ENCODE data around the gene ARCN1. TPM values are rescaled to one million over a fixed set of nuclear protein-coding genes. Genes with fewer than 3 reads are reported as not detected.

ARCN1 gene
- total and polyA plus RNA-seq, 5 donors = 69.1 to 138 (median 97.0) TPM

- Histone ChIP-seq H3K4me1 (ENCODE audit: control insufficient read depth, insufficient read depth, low read length) (peaks cover 13% of the 10 kb centered on the region), H3K27me3 (ENCODE audit: control insufficient read depth, insufficient read depth) (no peaks in the 10 kb centered on the region), H3K27ac (ENCODE audit: low read length) (no peak overlapping the region), H3K4me3 (ENCODE audit: low read length) (no peak overlapping the region), H3K9me3 (ENCODE audit: control insufficient read depth, low read length) (no peaks in the 10 kb centered on the region)
- 88% methylated on average over 1 of the region's 1 CpG for WGBS
- ATAC-seq = no peak
- intact Hi-C loops (cut with DNase I) = no loop called here
- peak; percentile 42 to 61 (median 55) for DNase-seq
Measured at GRCh38 chr11:118633319-118633690, 61.1 kb downstream of the ARCN1 start.

DNA sequence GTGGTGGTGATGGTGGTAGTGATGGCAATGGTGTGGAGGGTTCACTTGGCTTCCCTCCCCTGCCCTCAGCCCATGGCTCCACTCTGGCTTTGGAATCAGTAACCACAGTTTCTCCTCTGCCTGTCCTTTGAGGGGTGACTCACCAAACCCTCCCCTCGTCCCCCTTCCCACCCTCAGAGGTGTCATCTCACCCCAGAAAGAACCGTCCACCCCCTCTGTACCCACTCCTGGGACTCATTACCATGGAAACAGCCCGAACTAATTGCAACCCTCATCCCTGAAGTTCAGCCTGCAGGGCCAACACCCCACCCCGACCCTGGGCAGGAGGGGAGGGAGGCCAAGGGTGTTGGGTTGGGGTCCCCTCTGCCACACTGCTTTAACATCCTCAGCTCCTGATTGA lies 61.8 kb downstream of the ARCN1 start:
- H3K27ac ChIP-seq (ENCODE audit: low read length) = no peak overlapping the region
- DNase-seq (peak; percentile 22 to 48 (median 48)), ATAC-seq (peak in 1 of 2 donors; percentile 9)
- peaks cover 11% of the 10 kb centered on the region for H3K4me1 ChIP-seq (ENCODE audit: control insufficient read depth, insufficient read depth, low read length)
- H3K27me3 ChIP-seq (ENCODE audit: control insufficient read depth, insufficient read depth) = no peaks in the 10 kb centered on the region
- no peaks in the 10 kb centered on the region for H3K9me3 ChIP-seq (ENCODE audit: control insufficient read depth, low read length)
- H3K4me3 ChIP-seq (ENCODE audit: low read length) = no peak overlapping the region
- intact Hi-C loops (cut with DNase I) = no loop called here
- 33% methylated on average over 4 of the region's 4 CpGs for WGBS

DNA sequence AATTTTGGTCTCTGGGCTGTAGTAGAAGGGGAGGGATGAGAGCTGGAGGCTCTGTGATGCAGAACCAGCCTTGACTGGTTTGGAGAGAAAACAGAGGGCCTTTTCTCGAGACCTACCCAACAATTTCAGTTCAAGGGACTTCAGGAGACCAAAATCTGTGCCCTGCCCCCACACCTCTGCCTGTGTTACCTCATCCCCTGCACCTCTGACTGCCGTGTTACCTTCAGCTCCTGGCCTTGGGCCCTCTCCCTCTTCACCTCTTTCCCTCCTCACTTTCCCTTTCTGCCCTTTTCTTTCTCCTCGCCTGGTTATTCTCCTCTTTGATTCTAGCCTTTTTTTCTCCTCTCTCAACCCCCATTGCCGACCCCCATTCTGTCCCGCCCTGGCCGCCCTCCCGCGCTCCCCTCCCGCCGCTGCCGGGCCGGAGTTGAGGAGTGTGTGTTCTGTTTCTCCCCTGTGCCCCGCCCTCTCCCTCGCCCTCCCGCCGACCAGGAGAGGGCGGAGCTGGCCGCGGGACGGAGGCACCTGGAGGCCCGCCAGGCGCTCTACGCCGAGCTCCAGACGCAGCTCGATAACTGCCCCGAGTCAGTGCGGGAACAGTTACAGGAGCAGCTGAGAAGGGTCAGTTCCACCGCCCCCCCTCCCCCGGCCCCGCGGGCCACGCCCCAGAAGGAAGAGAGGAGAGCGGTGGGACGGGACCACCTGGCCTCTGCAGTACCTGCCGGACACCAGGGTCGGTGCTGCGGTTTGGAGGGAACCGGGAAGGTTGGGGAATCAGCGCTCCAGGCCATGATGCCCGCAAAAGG lies 62.4 kb downstream of the ARCN1 start:
- Histone ChIP-seq H3K4me3 (ENCODE audit: low read length) (no peak overlapping the region), H3K9me3 (ENCODE audit: control insufficient read depth, low read length) (no peaks in the 10 kb centered on the region), H3K27ac (ENCODE audit: low read length) (peak overlapping the region; percentile 32), H3K27me3 (ENCODE audit: control insufficient read depth, insufficient read depth) (no peaks in the 10 kb centered on the region), H3K4me1 (ENCODE audit: control insufficient read depth, insufficient read depth, low read length) (peaks cover 8% of the 10 kb centered on the region)
- intact Hi-C loops (cut with DNase I) = no loop called here
- ATAC-seq (peak; percentile 83 to 88), DNase-seq (peak; percentile 86 to 95 (median 93))
- WGBS = 25% methylated on average over 41 of the region's 41 CpGs

- Histone ChIP-seq H3K4me1 (ENCODE audit: control insufficient read depth, insufficient read depth, low read length) (peaks cover 8% of the 10 kb centered on the region), H3K9me3 (ENCODE audit: control insufficient read depth, low read length) (no peaks in the 10 kb centered on the region), H3K4me3 (ENCODE audit: low read length) (no peak overlapping the region), H3K27me3 (ENCODE audit: control insufficient read depth, insufficient read depth) (no peaks in the 10 kb centered on the region), H3K27ac (ENCODE audit: low read length) (peak overlapping the region; percentile 32)
- ATAC-seq = peak; percentile 5 to 7
- DNase-seq = peak in 2 of 3 donors; percentile 16 to 59
- 39% methylated on average over 15 of the region's 15 CpGs for WGBS
- intact Hi-C loops (cut with DNase I) = no loop called here
Measured at GRCh38 chr11:118635237-118635591, 63.0 kb downstream of the ARCN1 start.

- Histone ChIP-seq H3K4me3 (ENCODE audit: low read length) (no peak overlapping the region), H3K9me3 (ENCODE audit: control insufficient read depth, low read length) (no peaks in the 10 kb centered on the region), H3K27ac (ENCODE audit: low read length) (no peak overlapping the region), H3K27me3 (ENCODE audit: control insufficient read depth, insufficient read depth) (no peaks in the 10 kb centered on the region), H3K4me1 (ENCODE audit: control insufficient read depth, insufficient read depth, low read length) (peaks cover 8% of the 10 kb centered on the region)
- intact Hi-C loops (cut with DNase I) = no loop called here
- ATAC-seq (no peak), DNase-seq (peak; percentile 16 to 41 (median 40))
- WGBS = 62% methylated on average over 2 of the region's 2 CpGs
Measured at GRCh38 chr11:118635642-118636041, 63.4 kb downstream of the ARCN1 start.

DNA sequence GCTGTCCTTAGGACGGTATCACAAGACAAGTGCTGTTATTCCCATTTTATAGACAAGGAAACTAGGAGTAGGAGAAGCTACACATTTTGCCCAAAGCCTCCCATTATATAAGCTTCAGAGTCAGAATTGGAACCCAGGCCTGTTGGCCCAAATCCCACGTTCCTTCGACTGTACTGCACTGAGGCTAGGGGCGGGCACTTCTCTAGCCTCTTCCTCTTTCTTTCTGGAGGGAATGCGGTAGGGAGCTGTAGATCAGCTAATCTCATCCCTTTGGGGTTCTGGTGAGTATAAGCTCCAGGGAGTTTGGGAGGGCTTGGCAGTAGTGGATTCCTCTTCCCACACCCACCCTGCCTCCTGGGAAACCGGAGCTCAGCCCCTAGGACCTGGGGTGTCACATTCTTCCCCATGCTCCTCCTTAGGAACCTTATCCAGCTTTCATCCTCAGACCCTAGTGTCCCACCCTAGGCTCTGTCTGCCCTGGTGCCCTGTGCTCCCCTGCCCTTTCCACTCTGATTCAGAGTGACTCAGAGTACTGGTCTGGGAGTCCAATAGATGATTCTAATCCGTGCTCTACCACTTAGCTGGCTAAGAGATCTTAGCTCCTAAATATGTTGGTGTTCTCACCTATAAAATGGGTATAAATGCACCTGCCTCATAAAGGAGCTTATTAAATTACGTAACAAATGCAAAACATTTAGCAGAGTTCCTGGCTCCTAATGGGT lies 64.5 kb downstream of the ARCN1 start:
- no peaks in the 10 kb centered on the region for H3K27me3 ChIP-seq (ENCODE audit: control insufficient read depth, insufficient read depth)
- no peaks in the 10 kb centered on the region for H3K9me3 ChIP-seq (ENCODE audit: control insufficient read depth, low read length)
- ATAC-seq (no peak), DNase-seq (peak; percentile 9 to 65 (median 35))
- WGBS = 64% methylated on average over 8 of the region's 8 CpGs
- intact Hi-C loops (cut with DNase I) = no loop called here
- no peak overlapping the region for H3K4me3 ChIP-seq (ENCODE audit: low read length)
- H3K27ac ChIP-seq (ENCODE audit: low read length) = no peak overlapping the region
- H3K4me1 ChIP-seq (ENCODE audit: control insufficient read depth, insufficient read depth, low read length) = peaks cover 8% of the 10 kb centered on the region

- no peaks in the 10 kb centered on the region for H3K9me3 ChIP-seq (ENCODE audit: control insufficient read depth, low read length)
- peaks cover 11% of the 10 kb centered on the region for H3K4me1 ChIP-seq (ENCODE audit: control insufficient read depth, insufficient read depth, low read length)
- H3K27ac ChIP-seq (ENCODE audit: low read length) = no peak overlapping the region
- DNase-seq (peak in 2 of 3 donors; percentile 42 to 51), ATAC-seq (no peak)
- 91% methylated on average over 6 of the region's 6 CpGs for WGBS
- no peaks in the 10 kb centered on the region for H3K27me3 ChIP-seq (ENCODE audit: control insufficient read depth, insufficient read depth)
- no peak overlapping the region for H3K4me3 ChIP-seq (ENCODE audit: low read length)
- intact Hi-C loops (cut with DNase I) = no loop called here
Measured at GRCh38 chr11:118638726-118639125, 66.5 kb downstream of the ARCN1 start.

DNA sequence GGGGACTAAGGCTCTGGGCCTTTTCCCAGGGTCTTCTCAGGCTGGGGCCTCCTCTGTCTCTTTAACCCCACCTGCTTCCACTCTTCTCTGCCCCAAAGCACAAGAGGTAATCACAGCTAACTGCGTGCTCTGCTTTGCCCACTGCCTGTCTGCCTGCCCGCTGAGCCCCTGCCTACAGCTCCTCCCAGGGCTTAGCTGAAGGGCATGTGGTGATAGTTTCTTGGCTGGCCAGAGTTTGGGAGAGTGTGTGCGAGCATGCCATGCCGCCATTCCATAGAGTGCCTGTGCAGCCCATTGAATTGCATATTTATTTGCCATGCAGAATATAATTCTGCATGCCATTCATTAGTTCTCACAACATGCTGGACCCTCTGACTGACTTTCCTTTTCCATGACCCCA lies 67.7 kb downstream of the ARCN1 start:
- Histone ChIP-seq H3K4me3 (ENCODE audit: low read length) (no peak overlapping the region), H3K9me3 (ENCODE audit: control insufficient read depth, low read length) (no peaks in the 10 kb centered on the region), H3K27ac (ENCODE audit: low read length) (peak overlapping the region; percentile 47), H3K4me1 (ENCODE audit: control insufficient read depth, insufficient read depth, low read length) (peaks cover 6% of the 10 kb centered on the region), H3K27me3 (ENCODE audit: control insufficient read depth, insufficient read depth) (no peaks in the 10 kb centered on the region)
- intact Hi-C loops (cut with DNase I) = no loop called here
- DNase-seq (peak; percentile 10 to 49 (median 41)), ATAC-seq (no peak)
- 73% methylated on average over 4 of the region's 4 CpGs for WGBS

DNA sequence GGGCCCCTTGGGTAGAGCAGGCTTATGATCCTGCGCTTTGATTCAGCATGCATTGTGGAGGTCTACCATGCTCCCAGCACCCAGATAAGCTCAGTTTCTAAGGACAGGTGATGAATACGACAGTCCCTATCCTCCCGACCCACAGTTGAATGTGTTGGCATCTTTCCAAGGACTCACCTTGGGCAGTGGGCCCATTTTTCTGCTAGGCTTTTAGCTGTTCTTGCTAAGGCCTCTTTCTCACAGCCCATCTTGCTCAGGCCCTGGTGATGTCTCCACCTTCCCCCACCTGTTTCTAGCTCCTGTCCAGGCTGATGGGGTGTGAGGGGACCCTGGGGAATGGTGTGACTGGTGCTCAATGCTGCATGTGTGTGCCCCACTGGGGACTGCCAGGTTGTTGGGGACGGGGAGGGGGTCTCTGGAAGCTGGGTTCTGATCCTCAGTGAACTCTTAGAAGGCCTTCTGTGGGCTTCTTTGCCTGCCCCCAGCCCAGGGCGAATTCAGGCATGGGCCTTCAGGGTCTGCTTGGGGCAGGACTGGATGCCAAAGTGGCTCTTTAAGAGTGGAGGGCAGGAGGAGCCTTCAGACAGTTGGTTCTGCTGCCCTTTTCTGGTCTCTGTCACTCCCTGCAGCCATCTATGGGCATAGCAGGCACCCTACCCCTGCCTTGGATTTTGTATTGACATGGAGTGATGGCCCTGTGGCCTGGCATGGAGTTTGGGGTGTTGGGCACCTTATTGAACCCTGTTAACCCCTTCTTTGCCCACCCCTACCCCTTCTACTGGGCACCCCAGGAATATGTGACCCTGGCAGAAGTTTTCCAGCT lies 68.3 kb downstream of the ARCN1 start:
- intact Hi-C loops (cut with DNase I) = no loop called here
- ATAC-seq = no peak
- Histone ChIP-seq H3K27ac (ENCODE audit: low read length) (no peak overlapping the region), H3K9me3 (ENCODE audit: control insufficient read depth, low read length) (no peaks in the 10 kb centered on the region), H3K4me3 (ENCODE audit: low read length) (no peak overlapping the region), H3K27me3 (ENCODE audit: control insufficient read depth, insufficient read depth) (no peaks in the 10 kb centered on the region), H3K4me1 (ENCODE audit: control insufficient read depth, insufficient read depth, low read length) (peaks cover 3% of the 10 kb centered on the region)
- peak; percentile 7 to 41 (median 27) for DNase-seq
- WGBS = 67% methylated on average over 5 of the region's 5 CpGs

DNA sequence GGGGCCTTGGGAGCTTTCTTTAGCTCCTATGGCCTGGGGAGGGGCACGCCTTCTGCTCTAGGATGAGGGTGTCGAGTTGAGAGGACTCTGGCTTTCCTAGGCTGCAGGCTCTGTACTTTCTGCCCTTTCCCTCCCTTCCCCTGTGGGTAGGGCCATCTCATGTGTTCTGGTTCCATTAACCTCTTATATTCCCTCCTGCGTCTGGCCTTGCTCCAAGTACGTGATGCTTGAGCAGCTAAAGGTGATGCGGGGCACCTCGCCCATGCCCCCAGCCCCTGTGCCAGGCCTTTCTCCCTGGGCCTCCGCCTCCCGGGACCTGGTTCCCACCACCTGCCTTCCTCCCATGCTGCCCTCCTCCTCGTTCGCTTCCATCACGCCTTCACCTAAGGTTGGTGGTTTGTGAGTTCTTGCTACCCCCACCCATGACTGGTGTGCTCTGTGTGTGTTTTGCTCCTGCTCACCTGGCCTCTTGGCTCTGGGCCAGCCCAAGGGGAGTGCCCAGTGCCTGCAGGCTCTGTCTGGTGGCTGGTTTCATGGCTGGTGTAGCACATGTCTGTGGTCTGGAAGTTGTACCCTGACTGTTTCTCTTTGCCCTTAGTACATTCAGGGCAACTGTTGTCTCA lies 69.3 kb downstream of the ARCN1 start:
- peaks cover 3% of the 10 kb centered on the region for H3K4me1 ChIP-seq (ENCODE audit: control insufficient read depth, insufficient read depth, low read length)
- 86% methylated on average over 11 of the region's 11 CpGs for WGBS
- H3K27me3 ChIP-seq (ENCODE audit: control insufficient read depth, insufficient read depth) = no peaks in the 10 kb centered on the region
- H3K27ac ChIP-seq (ENCODE audit: low read length) = no peak overlapping the region
- no peak overlapping the region for H3K4me3 ChIP-seq (ENCODE audit: low read length)
- no peak for ATAC-seq
- DNase-seq = peak; percentile 19 to 61 (median 59)
- no peaks in the 10 kb centered on the region for H3K9me3 ChIP-seq (ENCODE audit: control insufficient read depth, low read length)
- intact Hi-C loops (cut with DNase I) = no loop called here

Data from right cardiac atrium (tissue), 5 donors.